OCI-M2 (cell line): ENCODE measurements around the gene ZC3H13.

ENCODE experiments used
- DNase-seq: peaks from one replicate; lab custom pipeline; 2025; ENCODE audit not compliant: unreplicated experiment; lab: John Stamatoyannopoulos, UW

The ZC3H13 gene

DNA sequence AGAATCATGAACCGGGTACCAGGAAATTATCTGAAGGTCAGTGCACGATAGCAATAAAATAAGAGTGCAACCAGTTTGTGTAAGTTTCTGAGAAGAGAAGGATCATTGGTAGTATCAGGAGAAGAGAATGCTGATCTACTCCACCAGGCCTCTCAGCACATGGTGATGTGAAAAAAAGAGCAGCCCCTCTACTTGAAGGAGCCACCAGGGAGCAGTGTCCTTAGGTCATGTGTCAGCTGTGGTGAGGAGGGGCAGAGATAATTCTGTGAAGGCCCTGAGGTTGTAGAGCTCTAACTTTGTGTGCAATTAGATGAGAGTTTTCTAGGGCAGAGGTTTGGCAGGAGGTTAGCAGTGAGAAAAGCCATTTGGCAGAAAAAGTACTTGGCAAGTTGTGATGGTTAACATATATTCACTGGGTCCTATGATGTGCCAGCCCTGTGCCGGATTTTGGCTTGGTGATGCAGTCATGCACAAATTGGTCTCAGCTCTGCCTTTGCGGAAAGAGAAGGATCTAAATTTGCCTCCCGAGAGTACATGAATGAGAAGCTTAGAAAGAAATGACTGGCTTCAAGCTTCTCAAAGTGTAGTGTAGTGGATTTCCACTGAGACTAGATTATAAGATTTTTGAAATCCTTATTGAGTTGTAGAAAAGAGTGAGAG lies 19.2 kb upstream of the ZC3H13 start:
- DNase-seq = no peak

- no peak for DNase-seq
These were observed 10.7 kb upstream of the ZC3H13 start for GRCh38 chr13:46063292-46063691.

DNA sequence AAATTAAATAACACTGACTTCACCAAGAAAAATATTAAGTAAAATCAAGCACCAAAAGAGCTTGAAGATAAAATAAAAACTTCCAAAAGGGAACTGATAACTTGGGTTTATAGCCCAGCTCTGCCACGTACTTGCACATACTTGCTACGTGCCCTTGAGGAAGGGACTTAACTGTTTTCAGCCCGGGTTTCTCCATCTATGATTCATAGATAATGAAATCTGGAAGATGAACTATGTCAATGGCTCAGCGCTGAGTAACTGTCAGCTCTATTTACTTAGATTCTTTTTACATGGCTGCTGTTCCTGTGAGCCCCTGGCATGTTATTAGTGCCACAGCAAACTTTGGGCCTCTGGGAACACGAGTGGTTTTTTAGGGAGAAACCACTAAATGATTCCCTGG lies 9.6 kb upstream of the ZC3H13 start:
- no peak for DNase-seq

DNA sequence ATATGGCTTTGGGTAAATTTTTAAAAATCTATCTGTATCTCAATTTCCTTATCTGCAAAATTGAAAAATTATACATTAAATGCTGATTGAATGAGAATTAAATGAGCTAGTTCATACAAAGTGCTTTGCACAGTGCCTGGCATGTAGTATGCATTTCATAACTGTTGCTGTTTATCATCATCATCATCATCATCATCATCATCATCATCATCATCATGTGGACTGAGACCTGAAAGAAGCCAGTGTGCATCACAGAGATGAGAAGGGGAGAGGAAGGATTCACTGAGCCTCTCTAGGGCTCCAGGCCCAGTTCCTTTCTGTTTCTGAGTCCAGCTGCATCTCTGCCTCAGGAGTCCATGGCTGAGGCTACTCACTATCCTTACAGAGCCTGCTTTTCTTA lies 6.9 kb upstream of the ZC3H13 start:
- DNase-seq = no peak

- DNase-seq = no peak
These were observed 5.7 kb upstream of the ZC3H13 start for GRCh38 chr13:46058268-46058667.

- no peak for DNase-seq
These were observed 4.9 kb upstream of the ZC3H13 start for GRCh38 chr13:46057256-46058015.

DNA sequence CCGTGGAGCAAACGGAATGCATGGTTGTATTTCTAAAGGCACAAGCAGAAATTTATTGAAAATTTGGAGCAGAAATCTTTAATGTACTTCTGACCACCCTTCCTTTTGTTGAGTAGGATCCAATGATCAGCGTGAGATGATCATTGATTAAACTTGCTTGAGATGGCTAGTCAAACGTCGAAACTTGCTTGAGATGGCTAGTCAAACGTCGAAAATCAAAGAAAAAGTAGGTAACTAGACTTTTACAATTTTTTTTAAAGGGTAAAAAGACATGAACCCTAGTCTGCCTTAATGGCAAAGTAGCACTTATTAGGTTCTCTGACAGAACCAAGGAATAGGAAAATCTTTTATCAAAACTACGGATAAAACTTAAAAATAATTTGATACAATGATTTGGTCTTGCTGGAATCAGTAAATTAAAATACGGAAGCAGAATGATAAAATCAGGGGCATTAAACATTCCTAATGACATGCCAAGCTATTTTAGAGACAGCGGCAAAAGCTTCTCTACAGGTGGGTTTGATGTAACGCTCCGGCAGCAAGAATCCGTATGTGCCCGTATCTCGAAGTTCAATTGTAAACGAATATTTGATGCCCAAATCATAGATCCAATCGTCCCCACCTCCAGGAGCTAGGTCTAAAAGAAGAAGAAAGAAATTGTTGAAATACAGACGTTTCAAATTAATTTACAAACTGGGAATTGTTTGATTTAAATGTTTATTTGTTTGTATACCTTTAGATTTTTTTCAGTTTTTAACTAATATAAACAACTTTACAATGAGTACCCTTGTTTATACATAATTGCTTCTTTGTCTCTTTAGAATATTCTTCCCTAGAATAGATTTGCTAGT lies 841 bp upstream of the ZC3H13 start:
- no peak for DNase-seq

GRCh38 chr13:46051968-46052318 lies 603 bp downstream of the ZC3H13 start:
- DNase-seq = no peak

- DNase-seq = no peak
These were observed 1.8 kb downstream of the ZC3H13 start for GRCh38 chr13:46050771-46051170.

GRCh38 chr13:46045424-46045823 lies 7.1 kb downstream of the ZC3H13 start:
- DNase-seq = no peak

- DNase-seq = no peak
These were observed 8.9 kb downstream of the ZC3H13 start for GRCh38 chr13:46043647-46044046.

DNA sequence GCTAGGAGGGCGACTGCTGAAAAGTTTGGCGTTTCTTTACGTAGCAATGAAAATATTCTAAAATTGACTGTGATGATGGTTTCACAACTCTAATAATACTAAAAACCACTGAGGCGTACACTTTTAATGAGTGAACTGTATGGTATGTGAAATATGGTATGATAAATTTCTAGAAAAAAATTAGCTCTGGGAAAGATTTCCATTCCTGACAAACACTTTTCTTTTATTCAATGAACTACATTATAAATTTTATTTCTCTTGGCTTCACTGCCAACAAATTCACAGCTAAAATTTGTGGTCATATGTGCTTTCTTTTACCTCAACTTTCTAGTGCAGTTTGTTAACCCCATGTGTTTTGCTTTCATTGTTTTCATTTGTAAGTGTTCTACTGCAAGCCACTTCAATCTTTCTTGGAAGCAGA lies 11.1 kb downstream of the ZC3H13 start:
- DNase-seq = no peak

- no peak for DNase-seq
These were observed 11.8 kb downstream of the ZC3H13 start for GRCh38 chr13:46040763-46041162.

- no peak for DNase-seq
These were observed 12.9 kb downstream of the ZC3H13 start for GRCh38 chr13:46039411-46040182.

DNA sequence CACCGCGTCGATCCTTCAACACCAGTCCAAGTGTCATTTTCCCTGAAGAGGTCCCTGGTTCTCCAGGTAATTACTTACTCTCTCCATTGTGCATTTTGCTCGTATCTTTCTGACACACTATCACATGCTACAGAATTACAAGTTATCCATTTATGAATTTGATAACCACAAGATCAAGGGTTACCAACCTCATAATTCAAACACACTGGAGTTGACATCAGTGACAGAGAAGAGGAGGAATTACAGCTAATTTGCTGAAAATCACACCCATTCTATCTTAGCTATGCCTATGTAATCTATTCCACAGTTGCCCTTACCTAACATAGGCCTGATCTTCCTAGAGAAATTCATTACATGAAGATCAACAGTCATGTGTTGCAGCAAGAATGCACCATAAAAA lies 14.2 kb downstream of the ZC3H13 start:
- no peak for DNase-seq

GRCh38 chr13:46035066-46035465 lies 17.5 kb downstream of the ZC3H13 start:
- no peak for DNase-seq

DNA sequence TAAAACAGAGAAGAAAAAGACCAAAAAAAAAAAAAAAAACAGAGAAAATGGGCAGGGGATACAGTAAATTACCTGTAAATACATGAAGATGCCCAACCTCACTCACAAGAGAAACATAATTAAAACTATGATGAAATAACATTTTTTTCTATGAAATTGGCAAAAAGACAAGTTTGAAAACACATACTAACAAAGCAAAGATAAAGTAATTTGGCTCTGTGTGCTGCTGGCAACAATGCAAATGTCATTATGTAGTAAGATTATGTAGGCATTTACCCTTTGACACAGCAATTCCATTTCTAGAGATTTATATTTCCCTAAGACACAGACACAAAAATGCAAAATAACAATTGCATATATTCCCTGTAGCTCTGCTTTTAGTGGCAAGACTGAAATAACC lies 20.2 kb downstream of the ZC3H13 start:
- DNase-seq = no peak

DNA sequence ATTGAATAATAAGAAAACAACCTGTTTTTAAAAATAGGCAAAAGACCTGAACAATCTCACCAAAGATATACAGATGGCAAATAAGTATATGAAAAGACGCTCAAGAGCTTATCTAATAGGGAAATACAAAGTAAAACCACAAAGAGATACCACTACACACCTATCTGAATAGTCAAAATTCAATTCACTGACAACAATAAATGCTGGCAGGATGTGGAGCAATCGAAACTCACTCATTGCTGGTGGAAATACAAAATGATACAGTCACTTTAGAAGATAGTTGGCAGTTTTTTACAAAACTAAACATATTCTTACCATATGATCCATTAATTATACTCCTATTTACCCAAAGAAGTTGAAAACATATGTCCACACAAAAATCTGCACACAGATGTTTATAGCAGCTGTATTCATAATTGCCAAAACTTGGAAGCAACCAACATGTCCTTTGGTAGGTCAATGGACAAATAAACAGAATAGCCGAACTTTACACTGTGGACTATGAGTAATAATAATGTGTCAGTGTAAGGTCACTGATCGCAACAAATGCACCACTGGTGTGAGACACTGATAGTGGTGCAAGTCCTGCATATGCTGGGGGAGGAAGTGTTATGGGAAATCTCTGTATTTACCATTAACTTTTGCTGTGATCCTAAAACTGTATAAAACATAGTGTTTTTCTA lies 20.8 kb downstream of the ZC3H13 start:
- no peak for DNase-seq

DNA sequence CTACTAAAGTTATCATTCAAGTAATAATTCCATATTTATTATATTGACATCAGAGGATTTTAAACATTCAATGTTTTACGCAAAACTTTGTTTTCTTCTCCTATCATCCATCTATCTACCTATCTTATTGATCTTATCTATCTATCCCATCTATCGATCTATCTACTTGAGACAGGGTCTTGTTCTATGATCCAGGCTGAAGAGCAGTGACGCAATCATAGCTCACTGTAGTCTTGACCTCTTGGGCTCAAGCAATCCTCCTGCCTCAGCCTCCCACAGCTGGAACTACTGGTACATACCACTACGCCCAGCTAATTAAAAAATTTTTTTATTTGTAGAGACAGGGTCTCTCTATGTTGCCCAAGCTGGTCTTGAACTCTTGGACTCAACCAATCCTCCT lies 27.4 kb downstream of the ZC3H13 start:
- no peak for DNase-seq

DNA sequence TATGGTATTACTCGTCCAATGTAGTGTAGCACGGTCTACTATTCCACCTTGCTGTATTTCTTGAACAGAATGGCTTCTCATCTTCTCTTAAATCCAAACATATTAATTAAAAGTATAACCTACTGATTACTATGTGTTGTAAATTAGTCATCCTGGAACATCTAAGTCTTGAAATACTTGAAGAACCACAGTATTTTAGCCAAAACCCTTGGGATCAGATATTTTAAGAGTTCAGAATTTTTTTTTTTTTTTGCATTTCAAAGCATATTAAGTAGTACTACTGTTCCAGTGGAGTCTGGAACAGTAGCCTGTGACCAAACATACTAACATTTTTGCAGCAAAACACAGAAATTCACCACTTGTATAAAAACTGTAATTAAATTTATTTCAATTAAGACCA lies 30.1 kb downstream of the ZC3H13 start:
- DNase-seq = no peak

- DNase-seq = no peak
These were observed 36.3 kb downstream of the ZC3H13 start for GRCh38 chr13:46016216-46016615.
